Activated T-cell treated with anti-CD3 and anti-CD28 coated beads, Interleukin-2, amount 50 U/mL, for 48 hours (primary cell): ENCODE results near the gene HNRNPC.
"Not testable (repeated sequence)": the region's sequence is repeated elsewhere in the genome, so short reads cannot be mapped to it uniquely, and the experiment has no call there.

Source experiments
- DNase-seq, 2 experiments: peaks; one replicate each; pipeline ENCODE4 v3.0.0-alpha.2; 2020

Gene HNRNPC

DNA sequence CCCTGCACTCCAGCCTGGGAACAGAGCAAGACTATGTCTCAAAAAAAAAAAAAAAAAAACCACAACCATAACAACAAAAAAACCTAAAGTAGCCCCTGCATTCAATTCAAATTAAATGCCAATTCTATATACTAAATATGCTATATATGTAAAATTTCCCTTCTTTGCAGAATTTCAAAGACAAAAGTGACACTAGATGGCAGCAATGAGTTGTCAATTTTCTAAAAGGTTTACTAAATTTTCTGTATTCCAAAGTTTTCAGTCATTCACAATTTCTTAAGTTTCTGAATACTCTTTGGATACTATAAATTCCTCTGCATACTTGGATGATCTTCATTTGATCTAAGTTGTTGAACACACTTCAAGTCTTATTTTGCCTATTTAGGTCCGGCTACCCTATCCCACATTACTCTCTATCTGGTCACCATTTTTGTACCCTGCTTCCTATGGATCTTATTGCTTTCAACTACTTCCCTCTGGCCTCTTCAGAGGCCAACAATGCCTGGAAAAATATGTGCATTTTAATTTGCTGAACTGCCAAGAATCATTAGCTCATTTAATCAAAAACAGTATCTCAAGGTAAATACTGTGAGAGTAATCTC is 27.9 kb downstream of the HNRNPC start:
- no peak for DNase-seq

DNA sequence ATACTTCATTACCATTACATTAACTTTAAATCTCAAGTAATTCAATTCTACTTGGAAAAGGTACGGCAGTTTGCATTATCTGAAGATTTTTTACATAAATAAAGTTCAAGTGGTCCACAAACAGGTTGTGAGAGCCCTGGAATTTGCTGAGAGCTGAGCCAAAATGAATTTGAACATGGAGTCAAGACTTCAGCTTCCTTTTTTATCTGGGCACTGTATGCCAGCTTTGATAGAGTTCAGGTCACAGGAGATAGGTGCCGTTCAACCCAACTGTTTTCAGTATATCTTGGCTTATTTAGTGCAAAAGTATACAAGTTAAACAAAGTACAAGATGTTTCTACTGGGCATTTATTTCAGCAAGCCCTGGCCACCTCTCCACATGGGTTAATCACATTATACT is 28.8 kb downstream of the HNRNPC start:
- no peak for DNase-seq

DNA sequence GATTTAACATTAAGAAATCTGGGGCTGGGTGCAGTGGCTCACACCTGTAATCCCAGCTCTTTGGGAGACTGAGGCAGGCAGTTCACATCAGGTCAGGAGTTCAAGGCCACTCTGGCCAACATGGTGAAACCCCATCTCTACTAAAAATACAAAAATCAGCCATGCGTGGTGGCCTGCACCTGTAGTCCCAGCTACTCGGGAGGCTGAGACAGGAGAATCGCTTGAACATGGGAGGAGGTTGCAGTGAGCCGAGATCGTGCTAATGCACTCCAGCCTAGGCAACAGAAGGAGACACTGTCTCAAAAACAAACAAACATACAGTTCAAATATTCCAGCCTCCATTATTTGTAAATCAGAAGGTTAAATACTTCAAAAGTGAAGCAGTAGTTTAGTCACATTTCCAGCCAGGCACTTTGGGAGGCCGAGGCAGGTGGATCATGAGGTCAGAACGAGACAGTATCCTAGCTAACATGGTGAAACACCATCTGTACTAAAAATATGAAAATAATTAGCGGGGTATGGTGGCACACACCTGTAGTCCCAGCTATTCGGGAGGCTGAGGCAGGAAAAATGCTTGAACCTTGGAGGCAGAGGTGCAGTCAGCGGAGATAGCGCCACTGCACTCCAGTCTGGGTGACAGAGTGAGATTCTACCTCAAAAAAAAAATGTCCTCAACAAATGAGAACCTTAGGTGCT is 30.3 kb downstream of the HNRNPC start:
- no peak for DNase-seq

DNA sequence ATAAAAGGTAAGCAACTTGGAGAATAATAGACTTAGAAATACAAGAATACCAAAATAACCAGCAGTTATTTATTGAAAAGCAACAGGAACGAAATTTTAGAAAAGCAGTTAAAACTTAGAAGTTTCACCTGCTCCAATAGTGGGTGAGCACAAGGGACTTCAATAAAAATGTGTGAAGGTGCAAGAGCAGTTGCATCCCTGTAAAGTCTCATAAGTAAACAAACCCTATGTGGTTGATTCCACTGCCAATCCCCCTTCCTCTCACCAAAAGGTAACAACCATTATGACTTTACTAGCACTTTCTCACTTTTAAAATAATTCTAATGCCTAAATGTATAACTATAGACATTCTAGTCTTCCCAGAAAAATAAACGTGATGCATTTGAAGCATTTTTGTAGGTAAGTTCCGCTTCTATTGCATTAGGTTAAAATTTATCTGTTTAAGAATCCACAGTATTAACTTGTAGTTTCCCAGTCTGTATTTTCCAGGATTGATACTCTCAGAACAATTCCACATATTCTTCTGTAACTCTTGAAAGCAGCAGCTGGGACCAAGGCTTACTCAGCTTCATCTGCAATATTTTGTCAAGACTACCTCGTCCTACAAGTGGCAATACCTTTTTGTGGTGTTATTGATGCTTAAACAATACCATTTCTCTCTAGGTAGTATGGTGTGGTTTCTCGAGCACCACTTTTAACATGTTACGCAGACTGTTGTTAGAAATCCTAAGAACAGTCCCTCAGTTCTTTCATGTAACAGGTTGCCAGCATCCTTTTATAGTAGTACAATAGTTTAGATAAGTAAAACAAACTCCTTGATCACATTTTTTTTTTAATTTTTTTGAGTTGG is 32.1 kb downstream of the HNRNPC start:
- no peak for DNase-seq

DNA sequence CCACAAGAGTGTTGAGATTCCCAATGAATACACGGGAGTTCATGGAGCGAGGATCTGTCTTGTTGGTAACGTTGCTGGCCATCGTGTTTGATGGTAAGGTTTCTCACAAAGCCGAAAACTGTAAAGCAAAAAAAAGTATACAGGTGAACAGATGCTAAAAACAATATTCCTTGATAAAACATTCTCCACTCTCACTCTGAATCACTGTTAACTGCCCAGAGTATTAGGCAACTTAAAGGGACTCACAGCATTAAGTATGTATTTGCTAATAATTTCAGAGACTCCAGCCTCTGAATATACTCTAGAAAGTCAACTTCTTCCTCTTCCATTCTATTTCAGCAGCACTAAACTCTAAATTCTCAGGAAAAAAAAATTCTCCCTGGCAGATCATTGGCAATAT is 35.1 kb downstream of the HNRNPC start:
- DNase-seq, result no peak

DNA sequence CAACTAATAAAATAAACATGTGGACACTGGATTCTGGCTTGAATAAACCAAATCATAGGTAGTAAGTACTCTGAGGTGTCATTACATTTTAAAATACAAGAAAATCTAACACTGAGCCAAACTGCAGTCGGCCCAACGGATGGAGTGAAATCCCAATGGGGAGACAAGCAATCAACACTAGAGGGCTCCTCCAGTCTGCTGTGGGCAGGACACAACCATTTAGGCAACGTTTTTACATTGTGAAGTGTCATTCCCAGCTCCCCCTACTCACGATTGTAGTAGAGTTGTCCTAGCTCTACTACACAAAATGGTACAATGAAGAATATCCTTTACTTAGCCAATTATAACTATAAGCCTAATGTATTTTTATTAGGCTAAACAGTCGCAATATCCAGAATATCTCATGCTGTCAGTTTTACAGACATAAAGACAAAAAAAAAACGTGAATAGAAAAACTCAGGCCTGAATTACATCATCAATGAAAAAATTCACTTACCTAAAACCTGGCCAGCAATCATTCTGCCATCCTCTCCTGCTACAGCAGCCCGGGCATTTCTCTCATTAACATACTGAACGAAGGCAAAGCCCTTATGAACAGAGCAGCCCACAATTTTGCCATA is 35.7 kb downstream of the HNRNPC start:
- no peak for DNase-seq

DNA sequence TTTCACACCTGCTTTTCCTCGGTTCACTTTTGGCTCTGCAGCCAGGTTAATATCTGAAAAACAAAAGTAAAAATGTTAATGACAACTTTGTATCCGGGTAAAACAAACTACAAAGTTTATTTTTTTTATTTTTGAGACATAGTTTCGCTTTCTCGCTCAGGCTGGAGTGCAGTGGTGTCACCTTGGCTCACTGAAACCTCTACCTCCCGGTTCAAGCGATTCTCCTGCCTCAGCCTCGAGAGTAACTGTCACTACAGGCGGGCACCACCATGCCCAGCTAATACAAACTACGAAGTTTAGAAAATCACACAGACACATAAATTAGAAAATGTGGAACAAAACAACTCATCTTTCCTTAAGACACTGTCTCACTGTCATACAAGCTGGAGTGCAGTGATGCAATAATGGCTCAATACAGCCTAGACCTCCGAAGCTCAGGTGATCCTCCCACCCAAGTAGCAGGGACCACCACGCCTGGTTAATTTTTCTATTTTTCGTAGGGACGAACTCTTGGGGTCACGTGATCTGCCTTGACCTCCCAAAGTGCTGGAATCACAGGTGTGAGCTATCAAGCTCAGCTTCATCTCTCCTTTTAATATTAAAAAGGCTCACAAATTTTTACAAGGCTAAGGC is 38.1 kb downstream of the HNRNPC start:
- no peak for DNase-seq

DNA sequence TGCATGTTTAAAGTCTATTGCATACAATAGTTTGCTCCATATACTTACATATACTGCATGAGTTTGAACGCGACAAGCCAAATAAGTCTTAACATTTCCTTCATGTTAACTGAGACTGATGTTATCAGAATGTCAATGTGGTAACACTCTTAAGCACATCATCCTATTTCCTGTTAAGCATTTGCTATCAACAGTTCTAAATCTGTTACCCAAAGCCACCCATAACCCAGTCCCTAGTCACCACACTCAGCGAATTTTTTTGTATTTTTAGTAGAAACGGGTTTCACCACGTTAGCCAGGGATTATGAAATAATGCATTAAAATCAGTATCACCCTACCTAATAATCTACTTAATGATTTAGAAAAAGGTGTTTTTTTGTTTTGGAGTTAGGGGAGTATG is 39.4 kb downstream of the HNRNPC start:
- DNase-seq, result no peak

DNA sequence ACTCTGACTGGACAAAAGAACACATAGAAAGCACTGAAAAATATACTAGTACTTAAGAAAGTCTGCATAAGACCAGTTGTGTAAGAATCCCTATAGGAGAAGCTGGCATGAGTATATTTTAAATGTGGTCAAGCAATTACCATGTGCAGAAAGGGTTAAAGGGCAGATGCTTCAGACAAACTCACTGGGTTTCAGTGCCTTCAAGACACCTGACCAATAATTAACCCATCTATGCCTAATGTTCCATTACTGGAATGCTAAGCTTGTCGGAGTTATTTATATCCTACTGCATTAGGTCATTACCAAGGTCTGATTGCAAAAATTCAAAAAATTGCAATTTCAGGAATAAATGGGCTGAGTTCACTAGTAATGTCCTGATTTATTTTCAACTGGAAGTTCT is 41.3 kb downstream of the HNRNPC start:
- no peak for DNase-seq

DNA sequence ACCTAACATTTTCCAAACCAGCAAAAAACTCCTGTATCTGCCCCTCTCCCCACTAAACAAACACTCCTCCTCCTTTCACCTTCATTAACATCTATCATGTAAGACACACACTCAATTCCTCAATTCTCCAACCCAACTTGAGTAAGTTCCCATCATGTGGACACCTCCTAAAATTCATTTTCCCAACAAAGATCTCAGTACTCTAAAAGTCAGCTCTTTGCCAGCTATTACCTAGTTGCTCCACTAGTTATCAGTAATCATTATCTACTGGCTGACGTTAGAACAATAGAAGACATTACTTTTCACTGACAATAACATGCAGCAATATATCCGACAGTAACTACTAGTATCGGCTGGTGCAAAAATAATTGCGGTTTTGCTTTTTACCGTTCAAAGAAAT is 42.1 kb downstream of the HNRNPC start:
- DNase-seq, result no peak

DNA sequence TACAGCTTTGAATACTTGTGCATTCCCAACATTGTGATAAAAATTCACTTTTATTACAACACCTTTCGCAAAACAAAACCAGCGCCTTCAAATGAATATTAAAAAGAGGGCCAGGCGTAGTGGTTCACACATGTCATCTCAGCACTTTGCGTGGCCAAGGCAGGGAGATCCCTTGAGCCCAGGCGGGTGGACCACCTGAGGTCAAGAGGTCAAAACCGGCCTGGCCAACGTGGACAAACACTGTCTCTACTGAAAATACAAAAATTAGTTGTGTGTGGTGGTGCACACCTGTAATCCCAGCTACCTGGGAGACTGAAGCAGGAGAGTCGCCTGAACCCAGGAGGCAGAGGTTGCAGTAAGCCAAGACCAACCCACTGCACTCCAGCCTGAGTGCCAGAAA is 42.8 kb downstream of the HNRNPC start:
- no peak for DNase-seq

DNA sequence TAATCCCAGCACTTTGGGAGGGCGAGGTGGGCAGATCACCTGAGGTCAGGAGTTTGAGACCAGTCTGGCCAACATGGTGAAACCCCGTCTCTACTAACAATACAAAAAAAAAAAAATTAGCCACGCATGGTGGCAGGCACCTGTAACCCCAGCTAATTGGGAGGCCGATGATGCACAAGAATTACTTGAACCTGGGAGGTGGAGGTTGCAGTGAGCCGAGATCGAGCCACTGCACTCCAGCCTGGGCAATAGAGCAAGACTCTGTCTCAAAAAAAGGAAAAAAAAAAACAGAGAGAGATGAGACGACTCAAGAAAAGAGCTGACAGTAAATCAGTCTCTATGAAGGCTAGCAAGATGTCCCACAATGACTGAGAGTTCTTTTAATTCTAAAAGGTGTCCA is 44.1 kb downstream of the HNRNPC start:
- DNase-seq, result not testable (repeated sequence)

DNA sequence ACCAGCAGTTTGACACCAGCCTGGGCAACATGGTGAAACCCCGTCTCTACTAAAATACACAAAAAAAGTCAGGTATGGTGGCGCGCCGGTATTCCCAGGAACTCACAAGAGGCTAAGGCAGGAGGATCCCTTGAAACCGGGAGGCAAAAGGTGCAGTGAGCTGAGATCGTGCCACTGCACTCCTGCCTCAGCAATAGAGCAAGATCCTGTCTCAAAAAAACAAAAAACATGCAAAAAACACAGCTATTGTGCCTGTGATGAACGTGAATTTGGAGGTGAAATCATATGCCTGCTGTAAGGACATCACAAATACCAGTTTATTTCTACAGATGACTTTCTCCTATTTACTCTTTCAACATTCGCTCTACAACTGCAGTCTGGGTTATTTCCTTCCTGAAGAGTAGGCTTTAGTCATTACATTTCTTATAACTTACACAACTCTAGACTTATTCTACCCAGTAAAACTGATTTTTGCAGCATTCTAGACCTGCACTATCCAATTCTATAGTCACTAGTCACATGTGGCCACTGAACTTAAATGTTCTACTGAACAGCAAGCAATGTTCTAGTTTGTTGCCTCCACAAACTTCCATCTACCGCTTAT is 48.3 kb downstream of the HNRNPC start:
- DNase-seq, result no peak

DNA sequence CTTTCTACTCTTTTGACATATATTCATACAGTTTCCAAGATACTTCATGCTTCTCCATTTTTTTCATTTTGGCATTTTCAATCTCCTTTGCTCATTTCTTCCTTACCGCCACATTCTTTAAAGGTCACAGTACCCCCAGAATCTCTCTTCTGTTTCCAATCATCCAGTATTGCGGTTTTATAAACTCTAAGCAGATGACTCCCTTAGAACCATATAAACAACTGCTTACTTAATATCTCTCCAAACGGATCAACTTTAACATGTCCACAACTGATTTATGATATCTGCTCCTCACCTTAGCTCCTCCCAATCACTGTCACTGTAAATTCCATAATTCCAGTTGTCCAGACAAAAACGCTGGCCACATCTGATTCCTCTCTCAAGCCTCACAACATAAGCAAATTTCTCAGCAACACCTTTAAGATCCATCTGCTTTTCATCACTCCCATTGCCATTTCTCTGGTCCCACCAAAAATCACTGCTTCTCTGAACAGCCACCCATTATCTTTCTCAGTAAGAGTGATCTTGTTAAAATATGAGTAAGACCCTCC is 49.6 kb downstream of the HNRNPC start:
- DNase-seq, result no peak

DNA sequence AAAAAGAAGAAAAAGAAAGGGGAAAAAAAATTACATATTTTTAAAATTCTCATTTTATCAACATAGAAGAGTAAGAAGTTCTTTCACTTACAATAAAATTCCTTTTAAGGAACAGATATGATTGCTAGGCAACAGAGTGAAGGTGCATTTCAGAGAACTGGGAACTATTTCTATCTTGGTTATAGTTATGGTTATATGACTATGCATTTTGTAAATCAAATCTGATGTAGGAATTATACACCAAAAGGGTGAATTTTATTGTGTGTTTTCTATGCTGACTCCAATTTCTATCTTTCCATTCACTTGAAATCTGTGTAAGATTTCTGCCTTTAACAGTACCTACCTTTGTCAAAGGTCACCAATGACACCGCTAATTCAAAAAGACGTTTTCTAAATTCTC is 50.1 kb downstream of the HNRNPC start:
- DNase-seq, result no peak

DNA sequence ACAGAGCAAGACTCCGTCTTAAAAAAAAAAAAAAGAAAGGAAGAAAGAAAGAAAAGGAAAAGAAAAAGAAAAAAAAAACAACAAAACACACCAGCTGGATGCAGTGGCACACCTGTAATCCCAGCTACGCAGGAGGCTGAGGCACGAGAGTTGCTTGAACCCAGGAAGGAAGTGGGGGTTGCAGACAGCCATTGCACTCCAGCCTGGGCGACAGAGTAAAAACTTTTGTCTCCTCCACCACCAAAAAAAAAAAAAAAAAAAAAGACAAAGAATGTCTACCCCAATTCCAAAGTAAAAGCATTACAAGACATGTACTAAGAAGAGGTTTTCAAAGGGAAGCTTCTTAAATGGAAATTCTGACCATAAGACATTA is 53.4 kb downstream of the HNRNPC start:
- no peak for DNase-seq

DNA sequence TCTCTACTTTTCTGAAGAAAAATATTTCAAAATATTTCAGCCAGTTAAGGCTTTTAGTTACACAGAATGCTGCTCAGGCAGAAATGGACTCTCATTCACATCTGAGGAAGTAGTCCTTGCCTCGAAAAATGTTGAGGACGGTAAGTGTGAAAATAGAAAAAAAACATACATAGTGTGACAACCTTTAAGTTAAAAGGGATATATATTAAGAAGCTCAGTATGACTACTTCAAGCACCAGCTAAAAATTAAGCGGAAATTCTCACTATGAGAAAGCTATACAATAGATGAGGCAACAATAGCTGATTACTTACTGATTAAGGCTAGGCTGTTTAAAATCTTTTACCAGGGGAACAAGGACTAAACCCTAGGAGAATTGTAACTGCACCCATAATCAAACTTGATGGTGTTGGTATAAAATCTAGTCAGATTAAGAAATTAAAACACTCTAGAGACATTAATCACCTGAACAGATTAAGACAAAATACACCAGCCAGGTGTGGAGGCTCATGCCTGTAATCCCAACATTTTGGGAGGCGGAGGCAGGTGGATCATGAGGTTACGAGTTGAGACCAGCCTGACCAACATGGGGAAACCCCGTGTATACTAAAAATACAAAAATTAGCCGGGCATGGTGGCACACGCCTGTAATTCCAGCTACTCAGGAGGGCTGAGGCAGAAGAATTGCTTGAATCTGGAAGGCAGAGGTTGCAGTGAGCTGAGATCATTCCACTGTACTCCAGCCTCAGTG is 53.9 kb downstream of the HNRNPC start:
- DNase-seq, result no peak

DNA sequence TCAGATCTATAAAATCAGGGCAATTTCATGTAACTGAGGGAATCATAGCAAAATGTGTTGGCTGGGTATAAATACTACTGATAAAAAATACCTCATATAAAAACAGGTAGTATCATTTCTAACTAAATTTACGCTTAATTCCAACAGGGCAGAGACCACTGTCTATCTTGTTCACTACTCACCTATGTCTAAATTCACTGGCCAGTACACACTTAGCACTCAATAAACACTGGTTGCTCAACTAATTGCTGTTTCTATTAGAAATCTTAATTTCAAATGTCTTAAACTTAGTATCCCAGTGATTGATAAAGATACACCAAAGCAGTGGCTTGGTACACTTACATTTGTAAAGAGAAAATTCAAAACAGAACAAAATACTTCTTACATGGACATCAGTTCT is 55.6 kb downstream of the HNRNPC start:
- DNase-seq, result no peak

DNA sequence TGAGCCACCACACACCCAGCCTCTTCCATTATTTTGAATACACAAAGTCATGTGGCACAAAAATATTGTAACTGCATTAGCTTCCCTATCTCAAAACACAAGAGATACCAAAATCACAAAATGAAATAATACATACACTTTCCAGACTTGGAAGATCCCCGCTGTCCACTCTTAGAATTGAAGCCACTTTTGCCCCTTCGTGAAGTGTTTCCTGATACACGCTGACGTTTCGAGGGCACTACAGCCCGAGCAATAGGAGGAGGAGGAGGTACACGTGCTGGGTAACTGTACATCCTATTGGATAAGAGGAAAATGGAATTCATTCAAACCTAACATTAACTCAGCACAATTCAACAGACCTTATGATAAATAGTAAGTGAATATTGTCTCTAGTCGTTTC is 56.4 kb downstream of the HNRNPC start:
- not testable (repeated sequence) for DNase-seq

DNA sequence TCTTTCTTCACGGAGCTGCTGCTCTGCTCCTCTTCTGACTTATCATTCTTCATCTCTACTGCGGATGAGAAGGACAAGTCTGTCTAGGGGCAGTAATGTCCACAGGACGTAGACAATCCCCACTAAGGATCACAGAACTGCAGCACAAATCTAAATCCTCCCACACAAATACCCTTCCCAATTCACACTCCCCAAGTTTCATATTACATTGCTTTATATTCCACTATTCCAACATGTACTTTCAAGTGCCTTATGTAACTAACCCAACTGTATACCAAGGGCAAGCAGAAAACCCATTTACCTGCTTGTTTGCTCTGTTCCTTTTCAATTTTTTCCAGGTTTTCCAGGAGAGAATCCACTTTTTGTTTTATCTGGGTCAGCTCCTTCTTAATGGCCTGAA is 57.7 kb downstream of the HNRNPC start:
- no peak for DNase-seq

DNA sequence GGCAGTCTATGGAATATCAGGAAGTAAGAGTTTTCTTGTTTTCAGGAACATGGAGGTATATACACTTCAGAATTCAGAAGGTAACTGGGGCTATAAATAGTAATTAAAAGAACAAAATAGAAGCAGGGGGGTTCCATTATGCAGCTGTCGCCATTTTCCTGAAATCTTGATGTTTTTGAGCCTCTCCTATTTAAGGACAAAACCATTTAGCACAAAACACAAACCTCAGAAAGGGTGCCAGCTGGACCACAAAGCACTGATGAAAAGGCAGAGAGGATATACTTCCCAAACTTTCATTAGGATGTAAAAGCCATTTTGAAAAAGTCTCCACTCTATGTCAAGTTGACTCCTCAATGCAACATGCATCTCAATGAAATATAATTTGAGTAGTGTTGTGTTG is 59.2 kb downstream of the HNRNPC start:
- DNase-seq, result no peak

DNA sequence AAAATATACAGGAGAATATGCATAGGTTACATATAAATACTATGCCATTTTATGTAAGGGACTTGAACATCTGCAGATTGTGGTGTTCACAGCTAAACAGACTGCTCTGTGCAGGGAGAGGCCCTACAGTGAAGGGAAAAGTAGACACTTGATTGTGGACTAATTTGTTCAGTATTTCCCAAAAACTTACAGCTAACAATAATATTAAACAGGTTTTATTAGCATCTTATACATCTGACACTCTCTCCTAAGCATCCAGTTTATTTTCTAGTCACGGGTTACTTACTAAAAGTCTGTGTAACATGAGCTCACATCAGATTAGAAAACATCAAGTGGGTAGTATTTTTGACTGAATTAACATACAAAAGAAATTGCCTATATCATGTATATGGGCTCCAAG is 60.1 kb downstream of the HNRNPC start:
- no peak for DNase-seq
